IgD-negative memory B cell (primary cell): ENCODE measurements around the gene LPP. TPM values are rescaled to one million over a fixed set of nuclear protein-coding genes. Genes with fewer than 3 reads are reported as not detected.

ENCODE experiments used
- H3K27ac Mint-ChIP-seq, 3 donors: one replicate each; pipeline ENCODE4 v1.8.0; 2020 to 2022; ENCODE audit warnings: mild to moderate bottlenecking in 3 of 3, mixed read lengths in 3 of 3, moderate library complexity in 1 of 3
- H3K27me3 Mint-ChIP-seq: one replicate; pipeline ENCODE4 v1.8.0; 2021; ENCODE audit warnings: mixed read lengths
- H3K36me3 Mint-ChIP-seq: one replicate; pipeline ENCODE4 v1.8.0; 2020; ENCODE audit warnings: mild to moderate bottlenecking, mixed read lengths
- H3K4me1 Mint-ChIP-seq, 3 donors: one replicate each; pipeline ENCODE4 v1.8.0; 2020 to 2022; ENCODE audit warnings: mixed read lengths in 3 of 3, mild to moderate bottlenecking in 1 of 3
- H3K4me3 Mint-ChIP-seq, 4 donors: one replicate each; pipeline ENCODE4 v1.8.0; 2020 to 2022; ENCODE audit warnings: mild to moderate bottlenecking in 4 of 4, mixed read lengths in 4 of 4, moderate library complexity in 3 of 4
- H3K9me3 Mint-ChIP-seq, 3 donors: one replicate each; pipeline ENCODE4 v1.8.0; 2020 to 2021; ENCODE audit warnings: mixed read lengths in 3 of 3, mild to moderate bottlenecking in 1 of 3
- polyA plus RNA-seq: library from polyadenylated mRNA; unstranded; fragments of 300-500 nt; fragmentation: Illumina TruSeq; gene quantifications from one replicate; pipeline ENCODE4 v1.2.3, GENCODE V29; 2021

LPP gene
- polyA plus RNA-seq, 1 donor from 2014 or later = 29.2 TPM

DNA sequence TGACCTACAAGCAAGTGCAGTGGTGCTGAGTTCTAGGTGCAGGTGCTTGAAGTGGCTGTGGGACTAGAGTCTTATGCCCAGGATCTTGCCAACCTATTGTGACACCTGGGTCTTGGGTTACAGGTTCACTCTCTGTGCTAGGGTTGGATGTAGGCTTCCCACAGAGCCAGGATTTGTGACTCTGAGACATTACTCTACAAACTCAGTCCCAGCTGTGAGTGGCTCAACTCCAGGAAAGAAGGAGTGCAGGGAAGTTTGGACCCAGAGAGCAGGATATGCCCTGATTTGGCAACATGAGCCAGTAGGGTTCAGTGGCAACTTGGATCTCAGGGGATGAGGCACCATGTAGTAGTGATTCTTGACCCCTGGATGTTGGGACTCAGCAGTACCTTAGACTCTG is 182.2 kb downstream of the LPP start:
- H3K27ac Mint-ChIP-seq = no peak overlapping the region

GRCh38 chr3:188337232-188337631 is 183.3 kb downstream of the LPP start:
- H3K27me3 Mint-ChIP-seq = no peaks in the 10 kb centered on the region
- peaks cover 15 to 25% (median 22%) of the 10 kb centered on the region in 3 donors for H3K4me1 Mint-ChIP-seq
- no peak overlapping the region for H3K4me3 Mint-ChIP-seq
- no peaks in the 10 kb centered on the region for H3K9me3 Mint-ChIP-seq
- H3K27ac Mint-ChIP-seq = no peak overlapping the region
- H3K36me3 Mint-ChIP-seq = peaks cover 2% of the 10 kb centered on the region

More for the DNA sequence above, 182.2 kb downstream of the LPP start:
- Mint-ChIP-seq H3K4me1 (peaks cover 15 to 21% (median 21%) of the 10 kb centered on the region in 3 donors), H3K27me3 (no peaks in the 10 kb centered on the region), H3K9me3 (no peaks in the 10 kb centered on the region), H3K4me3 (no peak overlapping the region), H3K36me3 (peaks cover 2% of the 10 kb centered on the region)

GRCh38 chr3:188338086-188338485 is 184.1 kb downstream of the LPP start:
- Mint-ChIP-seq H3K36me3 (peaks cover 2% of the 10 kb centered on the region), H3K4me3 (no peak overlapping the region), H3K27me3 (no peaks in the 10 kb centered on the region), H3K9me3 (no peaks in the 10 kb centered on the region), H3K4me1 (peaks cover 15 to 25% (median 22%) of the 10 kb centered on the region in 3 donors), H3K27ac (no peak overlapping the region)

- peaks cover under 1% of the 10 kb centered on the region for H3K36me3 Mint-ChIP-seq
- peak overlapping the region; percentile 1 to 92 (median 90) for H3K27ac Mint-ChIP-seq
- no peaks in the 10 kb centered on the region for H3K9me3 Mint-ChIP-seq
- H3K4me1 Mint-ChIP-seq = peaks cover 15 to 27% (median 25%) of the 10 kb centered on the region in 3 donors
- H3K4me3 Mint-ChIP-seq = peak overlapping the region; percentile 0 to 85 (median 52)
- H3K27me3 Mint-ChIP-seq = no peaks in the 10 kb centered on the region
Measured at GRCh38 chr3:188339410-188340295, 185.7 kb downstream of the LPP start.

DNA sequence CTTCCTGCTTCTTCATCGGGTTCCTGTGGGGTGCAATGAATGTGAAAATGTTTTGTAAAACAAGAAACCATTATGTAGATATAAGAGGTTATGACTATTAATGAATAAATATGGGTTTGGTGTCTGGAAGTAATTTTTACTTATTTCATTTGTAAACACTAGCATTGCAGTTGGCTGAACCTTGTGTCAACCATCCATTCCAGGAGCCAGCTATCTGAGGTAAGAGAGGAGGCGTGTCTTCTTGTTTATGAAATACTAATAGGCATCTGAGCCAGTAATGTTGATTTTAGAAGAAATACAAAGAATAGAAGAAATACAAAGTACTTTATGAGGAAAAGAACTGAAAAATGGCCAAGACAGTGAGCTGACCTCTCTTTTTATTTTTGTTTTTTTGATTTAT is 187.5 kb downstream of the LPP start:
- H3K27ac Mint-ChIP-seq = no peak overlapping the region

DNA sequence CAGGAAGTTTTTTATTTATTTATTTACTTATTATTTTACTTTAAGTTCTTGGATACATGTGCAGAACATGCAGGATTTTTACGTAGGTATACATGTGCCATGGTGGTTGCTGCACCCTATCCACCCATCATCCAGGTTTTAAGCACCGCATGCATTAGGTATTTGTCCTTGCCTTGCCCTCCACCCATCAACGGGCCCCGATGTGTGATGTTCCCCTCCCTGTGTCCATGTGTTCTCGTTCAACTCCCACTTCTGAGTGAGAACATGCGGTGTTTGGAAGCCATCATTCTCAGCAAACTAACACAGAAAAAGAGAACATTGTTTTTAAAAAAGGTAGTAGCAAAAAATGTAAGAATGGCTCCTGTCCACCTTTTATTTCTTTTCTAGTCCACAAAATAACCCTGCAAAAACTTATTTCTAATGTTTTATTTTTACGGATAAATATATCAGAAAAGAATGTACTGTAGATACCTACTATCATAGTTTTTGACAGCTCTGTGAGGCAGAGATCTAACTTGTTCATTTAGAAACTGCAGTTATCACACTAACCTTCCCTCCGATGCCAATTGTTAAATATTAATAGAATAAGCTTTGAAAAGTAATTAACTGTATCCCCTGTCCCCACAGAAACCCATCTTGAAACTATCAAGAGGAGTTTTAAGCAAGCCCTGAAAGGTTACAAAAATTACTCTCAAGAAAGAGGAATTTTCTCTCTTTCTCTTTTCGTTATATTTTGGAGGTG is 189.2 kb downstream of the LPP start:
- no peak overlapping the region for H3K4me3 Mint-ChIP-seq
- peaks cover 2% of the 10 kb centered on the region for H3K36me3 Mint-ChIP-seq
- H3K9me3 Mint-ChIP-seq = no peaks in the 10 kb centered on the region
- no peaks in the 10 kb centered on the region for H3K27me3 Mint-ChIP-seq
- H3K27ac Mint-ChIP-seq = peak overlapping the region in 1 of 3 donors; percentile 61
- H3K4me1 Mint-ChIP-seq = peaks cover 20 to 36% (median 33%) of the 10 kb centered on the region in 3 donors

More for the DNA sequence above, 187.5 kb downstream of the LPP start:
- Mint-ChIP-seq H3K4me1 (peaks cover 20 to 36% (median 34%) of the 10 kb centered on the region in 3 donors), H3K36me3 (no peaks in the 10 kb centered on the region), H3K9me3 (no peaks in the 10 kb centered on the region), H3K4me3 (no peak overlapping the region), H3K27me3 (no peaks in the 10 kb centered on the region)

DNA sequence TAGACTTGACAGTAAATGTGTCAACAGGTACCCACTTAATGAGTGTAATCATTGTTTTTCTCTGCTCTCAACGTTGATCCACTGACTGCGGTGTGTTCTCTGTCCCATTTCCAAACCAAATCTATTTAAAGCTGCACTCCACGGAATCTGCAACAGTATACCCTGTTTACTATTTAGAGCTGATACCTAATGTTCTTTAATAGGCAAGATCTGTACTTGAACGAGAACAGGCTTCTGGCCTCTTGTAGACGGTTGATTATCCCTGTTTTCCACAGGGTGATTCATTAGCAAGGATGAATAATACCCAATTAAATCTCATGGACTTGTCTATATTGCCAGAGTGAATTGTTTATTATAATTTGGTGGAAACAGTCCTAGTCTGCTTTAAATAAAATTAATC is 189.9 kb downstream of the LPP start:
- Mint-ChIP-seq H3K27ac (no peak overlapping the region), H3K4me1 (peaks cover 18 to 37% (median 28%) of the 10 kb centered on the region in 3 donors), H3K27me3 (no peaks in the 10 kb centered on the region), H3K36me3 (peaks cover 2% of the 10 kb centered on the region), H3K9me3 (no peaks in the 10 kb centered on the region), H3K4me3 (no peak overlapping the region)

GRCh38 chr3:188345223-188345622 is 191.3 kb downstream of the LPP start:
- Mint-ChIP-seq H3K4me1 (peaks cover 8 to 29% (median 23%) of the 10 kb centered on the region in 3 donors), H3K9me3 (no peaks in the 10 kb centered on the region), H3K27me3 (no peaks in the 10 kb centered on the region), H3K36me3 (peaks cover 2% of the 10 kb centered on the region), H3K27ac (no peak overlapping the region), H3K4me3 (no peak overlapping the region)

DNA sequence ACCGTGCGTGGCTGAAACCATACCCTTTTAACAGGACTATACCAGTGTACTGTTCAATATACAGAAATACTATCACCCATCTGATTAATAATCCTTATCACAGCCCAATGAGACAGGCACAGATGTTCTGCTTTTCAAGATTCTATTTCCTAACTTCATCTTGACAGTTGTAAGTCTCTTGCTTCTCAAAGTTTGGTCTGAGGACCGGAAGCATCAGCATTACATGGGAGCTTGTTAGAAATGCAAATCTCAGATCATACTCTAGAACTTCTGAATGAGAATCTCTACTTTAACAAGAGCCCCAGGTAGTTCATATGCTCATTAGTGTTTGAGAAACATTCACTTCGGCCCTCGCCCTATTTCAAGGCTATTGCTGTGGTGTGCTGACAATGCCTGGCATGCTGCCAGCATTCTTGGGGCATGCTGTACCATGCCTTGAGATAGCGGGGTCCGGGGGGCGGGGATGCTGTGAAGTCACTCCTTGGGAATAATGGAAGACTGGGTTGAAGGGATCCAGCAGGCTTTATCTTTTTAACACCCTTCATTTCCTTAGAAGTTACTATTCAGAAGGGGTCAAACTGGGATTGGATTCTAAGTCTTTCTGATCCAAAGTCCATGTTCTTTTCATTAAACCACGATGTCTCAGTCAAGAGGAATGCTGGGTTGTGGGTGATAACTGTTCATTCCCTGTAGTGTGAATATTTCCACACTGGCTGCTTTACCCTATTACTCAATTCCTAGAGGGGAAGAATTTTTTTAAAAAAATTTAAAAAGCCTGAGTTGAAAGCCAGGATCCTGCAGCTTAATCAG is 194.7 kb downstream of the LPP start:
- H3K4me3 Mint-ChIP-seq = peak overlapping the region in 1 of 4 donors; percentile 25
- H3K36me3 Mint-ChIP-seq = peaks cover 9% of the 10 kb centered on the region
- H3K27me3 Mint-ChIP-seq = no peaks in the 10 kb centered on the region
- no peak overlapping the region for H3K27ac Mint-ChIP-seq
- H3K4me1 Mint-ChIP-seq = peaks cover 30 to 45% (median 42%) of the 10 kb centered on the region in 3 donors
- no peaks in the 10 kb centered on the region for H3K9me3 Mint-ChIP-seq

DNA sequence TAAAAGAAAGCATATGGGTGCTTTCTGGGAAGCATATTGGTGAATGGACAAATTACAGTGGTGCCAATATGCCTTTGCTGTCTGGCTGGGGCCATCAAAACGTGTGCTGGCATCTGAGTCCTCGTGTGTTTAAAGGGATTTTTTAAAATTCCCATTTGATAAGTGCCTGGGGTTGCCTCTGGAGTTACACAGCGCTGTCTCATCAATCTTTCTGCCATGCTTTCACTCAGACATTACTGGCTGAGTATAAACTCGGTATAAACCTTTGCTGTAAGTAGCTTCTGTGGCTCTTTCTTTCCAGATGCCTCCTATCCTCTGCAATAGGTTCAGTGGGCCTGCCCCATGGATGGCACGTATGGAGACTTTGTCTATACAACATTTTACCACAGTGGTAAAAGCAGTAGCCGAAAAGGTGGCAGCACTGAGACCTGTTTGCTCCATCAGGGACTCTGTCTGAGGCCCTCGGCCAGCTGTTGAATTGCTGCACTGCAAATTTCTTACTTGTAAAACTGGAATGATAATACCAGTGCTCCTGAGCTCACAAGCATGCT is 195.5 kb downstream of the LPP start:
- Mint-ChIP-seq H3K4me1 (peaks cover 30 to 46% (median 42%) of the 10 kb centered on the region in 3 donors), H3K27ac (no peak overlapping the region), H3K9me3 (no peaks in the 10 kb centered on the region), H3K36me3 (peaks cover 9% of the 10 kb centered on the region), H3K4me3 (no peak overlapping the region), H3K27me3 (no peaks in the 10 kb centered on the region)

GRCh38 chr3:188349933-188350332 is 196.0 kb downstream of the LPP start:
- Mint-ChIP-seq H3K27ac (no peak overlapping the region), H3K27me3 (no peaks in the 10 kb centered on the region), H3K4me1 (peaks cover 28 to 43% (median 41%) of the 10 kb centered on the region in 3 donors), H3K9me3 (no peaks in the 10 kb centered on the region), H3K36me3 (peaks cover 9% of the 10 kb centered on the region), H3K4me3 (no peak overlapping the region)

DNA sequence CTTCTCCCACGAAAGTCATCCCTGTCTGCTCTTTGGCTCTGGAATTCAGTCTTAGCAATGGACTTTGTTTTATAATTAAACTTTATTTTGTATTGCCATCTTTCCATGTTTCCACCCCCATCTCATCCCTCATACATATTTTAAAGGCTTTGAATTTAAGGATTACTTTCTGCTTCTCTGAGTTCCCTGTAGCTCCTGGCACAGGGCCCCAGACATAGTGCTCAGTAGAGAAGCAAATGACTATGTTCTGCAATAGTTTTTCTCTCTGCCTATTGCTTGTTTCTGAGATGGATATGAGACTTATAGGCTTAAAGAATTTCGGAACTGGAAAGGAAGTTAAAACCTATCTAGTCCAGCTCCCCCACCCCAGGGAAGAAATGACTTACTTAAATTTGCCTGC is 197.0 kb downstream of the LPP start:
- Mint-ChIP-seq H3K4me1 (peaks cover 24 to 36% (median 35%) of the 10 kb centered on the region in 3 donors), H3K9me3 (no peaks in the 10 kb centered on the region), H3K4me3 (no peak overlapping the region), H3K36me3 (peaks cover 9% of the 10 kb centered on the region), H3K27me3 (no peaks in the 10 kb centered on the region), H3K27ac (peak overlapping the region in 1 of 3 donors; percentile 32)

GRCh38 chr3:188351648-188352047 is 197.7 kb downstream of the LPP start:
- H3K36me3 Mint-ChIP-seq = peaks cover 9% of the 10 kb centered on the region
- peaks cover 24 to 36% (median 35%) of the 10 kb centered on the region in 3 donors for H3K4me1 Mint-ChIP-seq
- H3K9me3 Mint-ChIP-seq = no peaks in the 10 kb centered on the region
- H3K27me3 Mint-ChIP-seq = no peaks in the 10 kb centered on the region
- H3K27ac Mint-ChIP-seq = peak overlapping the region in 1 of 3 donors; percentile 11
- H3K4me3 Mint-ChIP-seq = peak overlapping the region in 2 of 4 donors; percentile 28 to 48

DNA sequence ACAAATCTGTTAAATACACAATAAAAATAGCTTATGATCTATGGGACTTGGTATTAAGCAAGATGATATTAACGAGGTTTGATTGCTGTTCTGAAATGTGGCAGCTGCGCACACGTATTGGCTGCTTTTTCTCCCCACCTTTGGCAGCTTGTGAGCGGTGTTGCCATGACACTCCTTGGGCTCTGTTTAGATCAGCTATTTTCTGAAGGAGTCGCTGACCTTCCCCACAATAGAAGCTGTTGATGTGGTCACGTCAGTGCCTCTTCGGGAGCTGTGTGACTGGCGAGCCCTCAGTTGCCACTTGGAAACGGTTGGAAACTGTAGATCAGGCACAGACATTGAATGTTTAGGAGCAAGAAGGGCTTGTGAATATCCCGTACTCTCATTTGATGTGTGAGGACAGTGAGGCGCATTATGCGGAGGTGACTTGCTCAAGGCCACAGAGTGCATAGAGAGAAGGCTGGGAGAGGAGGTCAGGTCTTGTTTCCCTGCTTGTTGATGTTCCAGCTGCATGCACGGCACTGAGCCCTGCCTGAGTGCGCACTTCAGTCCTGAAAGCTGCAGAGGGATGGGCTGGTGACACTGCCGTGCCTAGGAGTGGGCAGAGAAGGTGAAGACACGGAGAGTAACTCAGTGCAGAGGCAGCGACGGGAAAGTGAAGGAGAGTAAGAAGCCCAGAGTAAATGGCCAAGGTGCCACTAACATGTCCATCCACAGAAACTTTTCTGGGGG is 198.4 kb downstream of the LPP start:
- Mint-ChIP-seq H3K4me1 (peaks cover 24 to 36% (median 35%) of the 10 kb centered on the region in 3 donors), H3K36me3 (peaks cover 6% of the 10 kb centered on the region), H3K27me3 (no peaks in the 10 kb centered on the region), H3K4me3 (peak overlapping the region in 1 of 4 donors; percentile 48), H3K9me3 (no peaks in the 10 kb centered on the region), H3K27ac (peak overlapping the region in 1 of 3 donors; percentile 3)
